Measurements from ENCODE around the gene HDAC9.
A peak's percentile ranks its signal among the peaks of the same experiment; 100 is the strongest.

The HDAC9 gene

GRCh38 chr7:18555968-18556367 lies 60.4 kb downstream of the HDAC9 start:
- no peak for DNase-seq (ENCODE audit: low spot score)

- DNase-seq (ENCODE audit: low spot score): no peak
These were observed 63.0 kb downstream of the HDAC9 start for GRCh38 chr7:18558503-18558902.

- no peak for DNase-seq (ENCODE audit: low spot score)
These were observed 63.4 kb downstream of the HDAC9 start for GRCh38 chr7:18558910-18559309.

- no peak for DNase-seq (ENCODE audit: low spot score)
These were observed 64.2 kb downstream of the HDAC9 start for GRCh38 chr7:18559756-18560155.

- DNase-seq (ENCODE audit: low spot score): no peak
These were observed 69.2 kb downstream of the HDAC9 start for GRCh38 chr7:18564779-18565178.

DNA sequence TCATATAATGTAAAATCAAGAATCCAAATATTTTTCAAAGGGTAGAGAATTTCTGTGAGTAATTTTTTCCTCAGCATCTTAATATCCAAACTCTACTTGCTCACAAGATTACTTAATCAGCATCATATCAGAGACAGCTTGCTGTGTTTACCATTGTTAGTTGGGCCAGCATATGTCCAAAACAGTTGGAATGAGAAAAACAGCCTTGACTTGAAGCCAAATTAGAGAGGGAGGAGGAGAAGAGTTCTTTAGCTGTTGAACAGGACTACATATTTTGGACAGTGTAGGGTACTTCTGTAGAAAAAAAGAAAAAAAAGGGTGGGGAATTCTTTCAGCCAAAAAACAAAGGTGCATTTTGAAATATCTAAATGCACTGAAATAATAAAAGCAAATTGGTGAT lies 69.8 kb downstream of the HDAC9 start:
- DNase-seq (ENCODE audit: low spot score): no peak

DNA sequence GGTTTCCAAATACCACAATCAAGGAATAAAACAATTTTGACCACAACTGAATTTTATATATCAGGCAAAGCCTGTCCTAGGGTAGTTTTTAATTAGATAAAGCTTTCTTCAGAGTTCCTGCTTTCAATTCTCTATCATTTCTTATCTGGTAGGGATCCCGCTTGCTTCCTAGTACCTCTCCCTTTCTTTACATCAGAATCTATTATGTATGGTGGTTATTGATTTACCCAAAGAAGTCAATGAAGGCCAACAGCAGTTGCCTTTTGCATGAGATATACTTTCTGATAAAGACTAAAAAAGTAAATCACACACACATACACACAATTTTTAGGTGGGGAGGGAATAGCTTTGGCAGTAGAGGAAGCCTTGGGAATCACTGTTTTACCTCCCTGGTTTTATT lies 70.7 kb downstream of the HDAC9 start:
- no peak for DNase-seq (ENCODE audit: low spot score)

GRCh38 chr7:18566829-18567228 lies 71.3 kb downstream of the HDAC9 start:
- no peak for DNase-seq (ENCODE audit: low spot score)

- no peak for DNase-seq (ENCODE audit: low spot score)
These were observed 74.9 kb downstream of the HDAC9 start for GRCh38 chr7:18570441-18570840.

DNA sequence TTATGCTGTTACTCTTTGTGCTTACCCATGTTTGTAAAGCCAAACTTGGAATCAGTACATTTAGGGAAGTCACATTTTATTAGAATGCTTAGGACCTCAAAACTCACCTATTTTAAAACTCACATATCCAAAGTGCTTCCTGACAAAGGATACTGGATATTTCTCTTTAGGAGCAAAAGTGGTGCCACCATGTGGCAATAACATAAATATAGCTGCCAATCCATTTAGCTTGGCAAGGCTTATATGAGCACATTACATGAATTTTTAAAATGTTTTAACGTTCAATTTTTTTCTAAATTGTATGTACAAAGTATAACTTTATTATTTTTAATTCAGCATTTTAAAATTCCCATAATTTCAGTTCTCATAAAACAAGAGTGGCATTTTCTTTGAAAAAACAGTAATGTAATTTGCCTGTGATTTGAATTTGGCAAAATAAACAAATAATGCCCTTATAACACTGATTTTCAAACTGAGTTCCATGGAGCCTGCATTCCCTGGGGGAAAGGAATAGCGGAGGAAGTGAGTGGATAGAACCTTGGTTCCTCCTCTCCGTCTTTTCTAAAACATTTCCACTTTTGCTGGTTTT lies 75.4 kb downstream of the HDAC9 start:
- peak; percentile 85 for DNase-seq (ENCODE audit: low spot score)

DNA sequence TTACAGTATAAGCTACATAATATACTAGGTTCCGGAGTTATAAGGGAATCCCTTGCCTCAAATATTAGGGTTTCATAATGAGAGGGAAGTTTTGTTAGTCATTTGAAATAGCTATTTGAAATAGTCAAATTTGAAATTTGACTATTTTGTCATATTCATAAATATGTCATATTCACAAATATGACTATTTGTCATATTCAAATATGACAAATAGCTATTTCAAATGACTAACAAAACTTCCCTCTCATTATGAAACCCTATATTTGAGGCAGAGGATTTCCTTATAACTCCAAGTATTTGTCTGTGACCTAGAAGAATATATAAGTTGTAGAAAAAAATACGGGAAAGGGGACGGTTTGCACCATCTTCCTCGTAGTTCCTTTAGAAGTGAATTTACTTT lies 76.6 kb downstream of the HDAC9 start:
- no peak for DNase-seq (ENCODE audit: low spot score)

GRCh38 chr7:18572885-18573284 lies 77.3 kb downstream of the HDAC9 start:
- DNase-seq (ENCODE audit: low spot score): no peak

- no peak for DNase-seq (ENCODE audit: low spot score)
These were observed 78.1 kb downstream of the HDAC9 start for GRCh38 chr7:18573410-18574234.

- DNase-seq (ENCODE audit: low spot score): no peak
These were observed 78.6 kb downstream of the HDAC9 start for GRCh38 chr7:18574235-18574540.

DNA sequence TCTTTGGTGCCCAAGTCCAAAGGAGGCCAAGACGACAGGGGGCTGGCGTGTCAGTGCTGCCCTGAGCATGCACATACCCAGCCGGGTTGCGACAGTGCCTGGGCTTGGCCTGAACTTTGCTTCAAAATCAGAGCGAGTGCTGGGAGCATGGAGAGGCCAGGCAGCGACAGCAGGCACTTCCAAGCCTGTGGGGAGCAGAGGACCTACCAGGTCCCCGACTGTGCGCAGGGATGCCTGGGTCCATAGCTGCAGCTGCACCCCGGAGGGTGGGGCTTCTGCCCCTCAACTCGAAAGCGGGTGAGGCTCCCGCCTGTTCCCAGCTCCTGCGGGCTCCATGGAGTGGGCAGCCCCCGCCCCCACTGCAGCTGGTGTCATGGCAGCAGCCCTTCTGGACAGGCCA lies 79.1 kb downstream of the HDAC9 start:
- no peak for DNase-seq (ENCODE audit: low spot score)

DNA sequence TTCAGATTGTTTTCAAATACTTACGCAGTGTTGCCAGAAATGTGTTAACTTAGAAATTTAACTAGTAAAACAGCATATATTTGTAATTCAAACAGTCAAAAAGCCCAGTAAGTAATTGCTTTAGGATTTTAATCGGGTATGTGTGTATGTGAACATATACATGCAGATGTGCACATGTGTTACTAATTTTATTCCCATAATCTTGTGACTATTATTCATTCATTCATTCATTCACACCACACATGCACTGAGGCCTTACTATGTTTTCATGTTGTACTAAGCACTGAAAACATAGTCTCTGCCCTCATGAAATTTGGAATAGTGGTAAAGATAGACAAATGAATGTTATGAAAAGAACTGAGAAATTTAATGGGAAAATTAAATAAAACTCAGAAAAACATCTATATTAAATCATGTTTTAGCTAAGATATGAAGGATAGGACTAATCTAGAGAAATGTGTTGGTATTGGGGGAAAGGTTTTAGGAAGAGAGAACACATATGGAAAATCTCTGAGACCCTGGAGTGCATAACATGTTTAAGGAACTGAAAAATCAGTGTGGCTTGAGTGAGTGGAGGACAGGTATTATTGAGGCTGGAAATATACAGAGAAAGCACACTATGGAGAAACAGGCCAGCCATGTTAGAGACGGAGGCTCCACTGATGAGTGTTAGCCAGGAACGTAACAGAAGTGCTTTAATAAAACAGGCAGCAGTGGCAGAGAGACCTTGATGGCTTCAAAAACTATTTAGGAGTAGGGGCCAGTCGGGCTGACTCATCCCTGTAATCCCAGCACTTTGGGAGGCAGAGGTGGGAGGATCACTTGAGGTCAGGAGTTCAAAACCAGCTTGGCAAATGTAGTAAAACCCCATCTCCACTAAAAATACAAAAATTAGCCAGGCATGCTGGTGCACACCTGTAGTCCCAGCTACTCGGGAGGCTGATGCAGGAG lies 80.3 kb downstream of the HDAC9 start:
- DNase-seq (ENCODE audit: low spot score): no peak

DNA sequence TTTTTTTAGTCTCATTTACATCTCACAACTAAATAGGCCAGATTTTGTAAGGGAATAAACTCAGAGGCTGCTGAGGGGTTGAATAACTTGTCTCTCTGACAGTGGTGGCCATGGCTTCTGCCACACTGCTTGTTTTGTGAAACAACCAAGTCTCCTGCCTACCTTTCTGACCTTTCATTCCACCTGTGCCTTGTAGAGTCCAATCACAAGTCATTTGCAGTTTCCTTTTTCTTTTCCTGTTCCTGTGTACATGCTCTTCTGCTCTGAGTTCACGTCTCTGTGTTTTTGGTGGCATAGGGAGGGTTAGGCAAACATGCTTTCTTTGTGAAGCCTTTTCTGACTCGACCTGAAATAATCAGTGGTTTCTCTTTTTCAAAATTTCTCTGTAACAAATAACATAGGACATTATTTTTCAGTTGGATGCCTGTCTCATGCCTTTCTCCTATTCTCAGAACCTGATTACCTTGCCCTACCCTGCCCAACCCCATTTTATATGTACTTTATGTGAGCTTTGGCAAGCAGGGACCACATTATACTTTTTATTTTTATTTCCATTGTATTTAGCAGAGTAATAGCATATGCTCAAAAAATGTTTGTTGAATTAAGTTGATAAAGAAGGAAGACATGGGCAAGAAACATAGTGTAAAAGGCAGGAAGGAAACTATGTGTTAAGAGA lies 81.7 kb downstream of the HDAC9 start:
- no peak for DNase-seq (ENCODE audit: low spot score)

- DNase-seq (ENCODE audit: low spot score): no peak
These were observed 84.1 kb downstream of the HDAC9 start for GRCh38 chr7:18579698-18580097.

DNA sequence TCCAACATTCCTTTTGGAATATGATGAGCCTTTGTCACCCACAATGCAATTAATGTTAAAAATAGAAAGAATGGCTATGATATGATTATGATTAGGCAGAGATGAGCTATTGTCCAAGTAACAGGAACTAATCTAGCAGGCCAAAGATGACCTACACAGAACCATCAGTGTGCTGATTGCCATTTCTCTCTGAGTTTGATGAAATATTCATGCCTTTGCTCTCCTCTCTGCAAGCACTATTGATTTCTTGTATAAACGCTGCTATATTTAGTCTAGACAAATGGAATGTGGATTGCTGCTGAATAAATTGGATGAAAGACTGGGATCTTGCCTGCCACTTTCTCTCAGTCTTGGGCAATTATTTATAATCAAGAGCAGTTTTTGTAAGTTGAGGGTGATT lies 85.4 kb downstream of the HDAC9 start:
- peak; percentile 75 for DNase-seq (ENCODE audit: low spot score)

- no peak for DNase-seq (ENCODE audit: low spot score)
These were observed 87.8 kb downstream of the HDAC9 start for GRCh38 chr7:18583305-18583704.

DNA sequence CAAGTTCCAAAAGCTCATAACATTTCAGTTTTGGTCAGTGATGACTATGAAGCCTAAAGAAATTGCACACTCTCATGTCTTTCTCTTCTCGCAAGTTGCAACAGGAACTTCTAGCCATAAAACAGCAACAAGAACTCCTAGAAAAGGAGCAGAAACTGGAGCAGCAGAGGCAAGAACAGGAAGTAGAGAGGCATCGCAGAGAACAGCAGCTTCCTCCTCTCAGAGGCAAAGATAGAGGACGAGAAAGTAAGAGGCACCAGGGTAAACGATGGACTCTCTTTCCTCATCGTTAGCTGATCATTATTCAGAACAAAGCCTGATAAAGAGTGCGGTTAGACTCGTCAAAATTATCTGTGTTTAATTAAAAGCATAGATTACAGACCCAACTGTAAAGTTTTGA lies 94.7 kb downstream of the HDAC9 start:
- DNase-seq (ENCODE audit: low spot score): no peak

- peak; percentile 41 for DNase-seq (ENCODE audit: low spot score)
These were observed 95.3 kb downstream of the HDAC9 start for GRCh38 chr7:18590744-18591340.
